Right lobe of liver (tissue), 4 donors: ENCODE results near the gene GPC6.

ENCODE experiments used
- CTCF ChIP-seq, 4 donors: fragments of 200-600 bp in 3 of 4; fragments of 450-650 bp in 1 of 4; IDR thresholded peaks; one replicate each; pipeline versions ENCODE4 v1.5.1 to v1.8.0; 2016 to 2022; ENCODE audit warnings: antibody characterized with exemption in 4 of 4, mild to moderate bottlenecking in 2 of 4
- POLR2A ChIP-seq: fragments of 450-650 bp; IDR thresholded peaks from one replicate; pipeline ENCODE4 v1.6.1; 2017; ENCODE audit warnings: antibody characterized with exemption, mild to moderate bottlenecking
- donor health status: DM: no; HTN: no; CAD: no.
- donor health status: DM: no; HTN: no; CAD: no.
- donor health status: DM: no; HTN: yes; CAD: no.

- TF ChIP-seq CTCF (IDR thresholded peaks at IDR 0.05): no peak
- TF ChIP-seq POLR2A: no peak
Measured at GRCh38 chr13:94329277-94329676, 1102.7 kb downstream of the GPC6 start.
